Heart left ventricle (tissue), 16 donors: ENCODE results near the gene NMRK2. TPM values are rescaled to one million over a fixed set of nuclear protein-coding genes. Genes with fewer than 3 reads are reported as not detected.

Experiments
- ATAC-seq, 4 donors: fragments of 200-7000 bp; cut with Tn5 transposase; one replicate each; pipeline ENCODE4 v1.9.1; 2020 to 2022; ENCODE audit warnings: moderate library complexity in 4 of 4, mild to moderate bottlenecking in 3 of 4, moderate number of reproducible peaks in 1 of 4
- DNase-seq, 5 donors: peaks; one replicate each; pipeline ENCODE4 v3.0.0-alpha.2; 2020
- H3K27ac ChIP-seq, 12 donors: fragments of 200-600 bp; sonication (generic) in 4 of 12; one replicate each; pipeline versions ENCODE4 v1.5.0 to v1.8.0; 2016 to 2022; ENCODE audit warnings: mild to moderate bottlenecking in 2 of 12
- H3K27me3 ChIP-seq, 9 donors: fragments of 200-600 bp; sonication (generic) in 2 of 9; one replicate each; pipeline versions ENCODE4 v1.5.1 to v1.8.0; 2016 to 2022; ENCODE audit warnings: mild to moderate bottlenecking in 3 of 9
- H3K36me3 ChIP-seq, 9 donors: fragments of 200-600 bp; sonication (generic) in 2 of 9; one replicate each; pipeline versions ENCODE4 v1.5.0 to v1.8.0; 2018 to 2022; ENCODE audit warnings: mild to moderate bottlenecking in 2 of 9
- H3K4me1 ChIP-seq, 12 donors: fragments of 200-600 bp; sonication (generic) in 4 of 12; one replicate each; pipeline versions ENCODE4 v1.5.0 to v1.8.0; 2016 to 2022; ENCODE audit warnings: mild to moderate bottlenecking in 3 of 12
- H3K4me3 ChIP-seq, 12 donors: fragments of 200-600 bp; sonication (generic) in 4 of 12; one replicate each; pipeline versions ENCODE4 v1.5.0 to v1.8.0; 2017 to 2022; ENCODE audit warnings: mild to moderate bottlenecking in 9 of 12, moderate library complexity in 4 of 12
- H3K9me3 ChIP-seq, 12 donors: fragments of 200-600 bp; sonication (generic) in 4 of 12; one replicate each; pipeline versions ENCODE4 v1.5.0 to v1.8.0; 2016 to 2022; ENCODE audit warnings: mild to moderate bottlenecking in 1 of 12
- POLR2A ChIP-seq, 2 donors: fragments of 450-650 bp; IDR thresholded peaks; one replicate each; pipeline ENCODE4 v1.6.1; 2017; ENCODE audit warnings: antibody characterized with exemption in 2 of 2, mild to moderate bottlenecking in 2 of 2, moderate library complexity in 2 of 2
- WGBS, 4 donors: extraction: QIAGEN DNeasy Blood & Tissue Kit in 2 of 4; methylation state at CpG; one replicate each; pipeline versions ENCODE4 v1.1.5 to v1.1.7; 2013 to 2018; 5-methylcytosine and 5-hydroxymethylcytosine counted together
- intact Hi-C, 10 donors: fragments of 100-400 bp; cut with DNase I; formaldehyde crosslinking; loops; one replicate each; pipeline versions ENCODE4 v1.11.1 to v1.14.2; 2022
- polyA plus RNA-seq, 2 donors: library from polyadenylated mRNA; stranded (reverse); fragments of 200-250 nt; gene quantifications; one replicate each; pipeline ENCODE4 v1.2.3, GENCODE V29; 2013
- total RNA-seq, 9 donors: library from RNA; depleted of rRNA in 2 of 9; stranded (reverse); fragments of >200 nt in 2 of 9; fragmentation: NEBNext Ultra II Directional in 3 of 9; extraction: Animal tissue kit (Norgen Biotek cat#: 25700) in 3 of 9; gene quantifications; one replicate each; pipeline versions ENCODE4 v1.1.0 to v1.2.4, GENCODE V29; 2016 to 2023
- TF ChIP-seq, protein P1 (sequence below), 12 donors: fragments of 200-600 bp; sonication (generic) in 4 of 12; IDR thresholded peaks; one replicate each; pipeline versions ENCODE4 v1.5.0 to v1.8.0; 2018 to 2022; ENCODE audit warnings: antibody characterized with exemption in 12 of 12, mild to moderate bottlenecking in 5 of 12
- donor health status: ischemic (EF 13 %, LVEDD 7.1; RV severe dilation, severe dysfunction).
- donor health status: healthy with polysubstance abuse.
- donor health status: DM: no; HTN: yes; CAD: no.
- donor health status: DM: no; HTN: no; CAD: no.
- donor health status: ischemic (EF 25% LVEDD 6.9; RV normal size, moderate dysfunction).
- donor health status: ischemic (EF 25% LVEDD 5.7; RV mildly dilated, moderate dysfunction).
- donor health status: healthy.
- donor health status: DM: yes; HTN: yes; CAD: no.
- donor health status: ischemic (EF 35%, LVEDD 5.7; RV mildly dilated, moderate dysfunction).
- donor health status: nonischemic (EF 11% LVEDD 7.7; RV severe dilation, severe dysfunction).
- donor health status: DM: yes; HTN: yes; CAD: no.
- donor health status: PGD.
- donor health status: ischemic (EF 29% LVEDD 5.4; RV normal size, mild dysfunction).
- donor health status: nonischemic (EF 23%, LVEDD 6.1; RV moderate dilation, normal function).

Gene NMRK2
- total and polyA plus RNA-seq, 11 donors = 347 to 2,001 (median 612) TPM

DNA sequence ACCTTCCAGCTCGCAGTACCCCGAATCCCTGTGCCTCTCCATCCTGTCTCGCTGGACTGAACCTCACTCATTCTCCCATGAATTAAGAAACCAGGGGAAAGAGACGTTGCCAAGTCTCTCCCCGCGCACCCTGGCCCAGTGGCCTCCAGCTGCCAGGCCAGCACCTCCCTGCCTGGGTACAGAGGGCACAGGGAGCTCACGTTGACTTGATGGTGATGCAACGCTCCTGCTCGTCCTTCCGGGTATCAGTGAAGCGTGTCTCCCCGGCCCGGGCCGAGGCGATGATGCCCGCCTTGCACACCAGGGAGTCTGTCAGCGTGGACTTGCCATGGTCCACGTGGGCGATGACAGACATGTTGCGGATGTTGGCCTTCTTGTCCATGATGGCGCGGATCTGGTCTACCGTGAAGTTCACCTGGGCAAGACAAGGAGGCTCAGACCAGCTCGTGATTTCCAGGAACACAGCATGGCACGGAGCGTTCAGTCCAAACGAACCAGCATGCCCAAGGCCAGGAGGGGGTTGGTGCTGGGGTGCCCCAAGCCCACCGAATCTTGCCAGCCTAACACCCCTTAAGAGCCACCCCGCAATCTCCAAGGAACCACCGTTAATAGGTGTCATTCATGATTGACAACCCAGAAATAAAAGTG is 51.2 kb downstream of the NMRK2 start:
- peak overlapping the region; percentile 80 to 98 (median 92) for H3K27ac ChIP-seq
- TF ChIP-seq, protein P1, sequence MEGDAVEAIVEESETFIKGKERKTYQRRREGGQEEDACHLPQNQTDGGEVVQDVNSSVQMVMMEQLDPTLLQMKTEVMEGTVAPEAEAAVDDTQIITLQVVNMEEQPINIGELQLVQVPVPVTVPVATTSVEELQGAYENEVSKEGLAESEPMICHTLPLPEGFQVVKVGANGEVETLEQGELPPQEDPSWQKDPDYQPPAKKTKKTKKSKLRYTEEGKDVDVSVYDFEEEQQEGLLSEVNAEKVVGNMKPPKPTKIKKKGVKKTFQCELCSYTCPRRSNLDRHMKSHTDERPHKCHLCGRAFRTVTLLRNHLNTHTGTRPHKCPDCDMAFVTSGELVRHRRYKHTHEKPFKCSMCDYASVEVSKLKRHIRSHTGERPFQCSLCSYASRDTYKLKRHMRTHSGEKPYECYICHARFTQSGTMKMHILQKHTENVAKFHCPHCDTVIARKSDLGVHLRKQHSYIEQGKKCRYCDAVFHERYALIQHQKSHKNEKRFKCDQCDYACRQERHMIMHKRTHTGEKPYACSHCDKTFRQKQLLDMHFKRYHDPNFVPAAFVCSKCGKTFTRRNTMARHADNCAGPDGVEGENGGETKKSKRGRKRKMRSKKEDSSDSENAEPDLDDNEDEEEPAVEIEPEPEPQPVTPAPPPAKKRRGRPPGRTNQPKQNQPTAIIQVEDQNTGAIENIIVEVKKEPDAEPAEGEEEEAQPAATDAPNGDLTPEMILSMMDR (IDR thresholded peaks at IDR 0.05) = no peak
- no peak for TF ChIP-seq POLR2A (IDR thresholded peaks at IDR 0.05)
- H3K27me3 ChIP-seq = no peaks in the 10 kb centered on the region
- H3K4me1 ChIP-seq = peaks cover 10 to 69% (median 44%) of the 10 kb centered on the region in 12 donors
- ATAC-seq (peak in 1 of 4 donors; percentile 3), DNase-seq (peak in 4 of 5 donors; percentile 20 to 54 (median 32))
- intact Hi-C loops = loop anchor here in 9 of 10 donors (2.0 to 10.0 kb wide), 7 partner anchors 13 to 221 kb away; partner anchors contain the start of genes DAPK3 (in 4 of the 9), APBA3 (in 3 of the 9), MRPL54 (in 3 of the 9) and ANKRD24 (in 2 of the 9)
- peak overlapping the region; percentile 64 to 100 (median 82) for H3K4me3 ChIP-seq
- no peaks in the 10 kb centered on the region for H3K9me3 ChIP-seq
- peaks cover 7 to 57% (median 52%) of the 10 kb centered on the region in 9 donors for H3K36me3 ChIP-seq
- 11 to 21% (median 16%) methylated on average over 29 to 30 of the region's 30 CpGs for WGBS, 4 donors

DNA sequence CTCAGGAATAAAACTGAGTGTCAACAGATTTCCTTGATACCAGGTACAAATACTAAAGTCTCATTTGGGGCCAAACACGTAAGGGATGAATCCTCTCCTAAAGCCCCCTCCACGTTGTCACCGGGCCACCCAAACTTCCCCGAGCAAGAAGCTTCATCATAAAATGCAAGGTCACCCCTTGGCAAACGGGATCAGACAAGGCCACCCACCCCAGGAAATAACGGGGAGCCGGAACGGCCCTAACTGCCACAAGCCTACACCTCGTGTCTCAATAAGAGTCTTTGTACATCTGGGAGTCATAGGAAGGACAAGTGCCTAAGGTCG is 51.7 kb downstream of the NMRK2 start:
- Histone ChIP-seq H3K9me3 (no peaks in the 10 kb centered on the region), H3K27ac (peak overlapping the region; percentile 80 to 98 (median 92)), H3K27me3 (no peaks in the 10 kb centered on the region), H3K36me3 (peaks cover 7 to 52% (median 47%) of the 10 kb centered on the region in 9 donors), H3K4me1 (peaks cover 10 to 69% (median 44%) of the 10 kb centered on the region in 12 donors), H3K4me3 (peak overlapping the region; percentile 64 to 100 (median 82))
- intact Hi-C loops = loop anchor here in 9 of 10 donors (2.0 to 10.0 kb wide), 7 partner anchors 14 to 220 kb away; partner anchors contain the start of genes DAPK3 (in 4 of the 9), APBA3 (in 3 of the 9), MRPL54 (in 3 of the 9) and ANKRD24 (in 2 of the 9)
- TF ChIP-seq, protein P1 (IDR thresholded peaks at IDR 0.05) = no peak
- no peak for TF ChIP-seq POLR2A (IDR thresholded peaks at IDR 0.05)
- WGBS, 4 donors = 0 to 1% (median 1%) methylated on average over 10 of the region's 10 CpGs
- ATAC-seq = peak in 2 of 4 donors; percentile 1 to 4
- peak in 1 of 5 donors; percentile 25 for DNase-seq

DNA sequence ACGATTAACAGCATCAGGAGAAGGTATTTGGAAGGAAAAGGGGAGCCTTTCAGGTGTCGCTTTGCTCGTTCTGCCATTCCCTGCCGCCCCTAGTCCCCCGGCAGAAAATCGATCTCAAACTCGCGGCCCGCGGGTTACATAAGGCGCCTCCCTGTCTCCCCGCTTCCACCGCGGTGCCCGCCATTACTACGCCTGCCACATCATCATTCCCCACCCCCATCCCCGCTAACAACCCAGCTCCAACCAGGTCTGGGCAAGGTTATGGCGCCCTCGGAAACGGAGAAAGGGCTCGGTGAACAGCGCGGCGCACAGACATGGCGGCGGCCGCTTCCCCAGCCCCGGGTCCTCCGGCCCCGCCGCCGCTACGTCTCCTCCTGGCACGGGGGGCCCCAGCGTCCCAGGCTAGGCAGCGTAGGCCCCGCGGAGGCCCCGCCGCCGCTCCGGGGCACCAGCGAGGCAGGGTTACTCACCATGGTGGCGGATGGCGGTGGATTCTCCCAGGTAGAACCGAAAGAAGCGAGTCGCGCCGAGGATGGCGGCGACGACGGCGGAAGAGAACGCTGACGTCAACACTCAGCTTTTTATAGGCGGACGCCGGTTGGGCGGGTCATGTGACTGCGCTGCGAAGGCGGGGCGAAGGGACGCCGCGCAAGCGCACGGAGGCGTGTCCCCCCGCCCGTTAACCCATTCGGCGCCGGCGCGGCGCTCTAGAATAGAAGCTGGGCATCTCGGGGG is 52.2 kb downstream of the NMRK2 start, which contains the start of gene EEF2:
EEF2 (minus strand) TSS at position 556 of the 735 bp plus-strand sequence; CDS start at position 473, 83 bp downstream.
- ATAC-seq (peak; percentile 48 to 73 (median 67)), DNase-seq (peak; percentile 91 to 95 (median 93))
- Histone ChIP-seq H3K36me3 (peaks cover 4 to 47% (median 42%) of the 10 kb centered on the region in 9 donors), H3K9me3 (no peaks in the 10 kb centered on the region), H3K4me3 (peak within 1 kb of the TSS; percentile 64 to 100 (median 82)), H3K4me1 (peaks cover 10 to 66% (median 44%) of the 10 kb centered on the region in 12 donors), H3K27me3 (no peaks in the 10 kb centered on the region), H3K27ac (peak within 1 kb of the TSS; percentile 80 to 98 (median 92))
- intact Hi-C loops = loop anchor here (1.0 to 10.0 kb wide), 16 partner anchors 14 to 318 kb away; partner anchors contain the start of genes APBA3 (in 5 of the 10), MRPL54 (in 5 of the 10), DAPK3 (in 4 of the 10) and ANKRD24 (in 3 of the 10)
- peak; percentile 92 to 100 for TF ChIP-seq POLR2A (IDR thresholded peaks at IDR 0.05)
- TF ChIP-seq, protein P1 (IDR thresholded peaks at IDR 0.05) = no peak
- 0 to 1% (median 0%) methylated on average over 47 to 80 of the region's 80 CpGs for WGBS, 4 donors
